COR-L47 (cell line): ENCODE results near the gene TNFRSF4.
"Not testable (repeated sequence)": the region's sequence is repeated elsewhere in the genome, so short reads cannot be mapped to it uniquely, and the experiment has no call there.

Source experiments
- DNase-seq: peaks from one replicate; lab custom pipeline; 2025; lab: John Stamatoyannopoulos, UW

TNFRSF4 gene

GRCh38 chr1:1182491-1183220, 31.3 kb downstream of the TNFRSF4 start:
- no peak for DNase-seq

- no peak for DNase-seq
Measured at GRCh38 chr1:1181938-1182410, 32.0 kb downstream of the TNFRSF4 start.

- no peak for DNase-seq
Measured at GRCh38 chr1:1181129-1181937, 32.6 kb downstream of the TNFRSF4 start.

- DNase-seq: no peak
Measured at GRCh38 chr1:1179983-1180861, 33.7 kb downstream of the TNFRSF4 start.

GRCh38 chr1:1179346-1179982, 34.5 kb downstream of the TNFRSF4 start:
- DNase-seq: no peak

GRCh38 chr1:1178794-1179331, 35.1 kb downstream of the TNFRSF4 start:
- DNase-seq: no peak

- DNase-seq: no peak
Measured at GRCh38 chr1:1177452-1178206, 36.3 kb downstream of the TNFRSF4 start.

- DNase-seq: no peak
Measured at GRCh38 chr1:1176931-1177330, 37.0 kb downstream of the TNFRSF4 start.

GRCh38 chr1:1176063-1176761, 37.7 kb downstream of the TNFRSF4 start:
- DNase-seq: not testable (repeated sequence)

GRCh38 chr1:1175221-1176062, 38.5 kb downstream of the TNFRSF4 start:
- DNase-seq: no peak

- DNase-seq: no peak
Measured at GRCh38 chr1:1173793-1174415, 40.0 kb downstream of the TNFRSF4 start, which contains the start of gene TTLL10. TTLL10 (plus strand) TSS chr1:1173880; CDS start chr1:1179216, 5,336 bp downstream.

GRCh38 chr1:1173061-1173792, 40.7 kb downstream of the TNFRSF4 start:
- no peak for DNase-seq

GRCh38 chr1:1171546-1172340, 42.2 kb downstream of the TNFRSF4 start:
- no peak for DNase-seq

- DNase-seq: no peak
Measured at GRCh38 chr1:1171161-1171545, 42.8 kb downstream of the TNFRSF4 start.

GRCh38 chr1:1170215-1171091, 43.5 kb downstream of the TNFRSF4 start:
- no peak for DNase-seq
